A549 (cell line): ENCODE results near the gene APBB2. TPM values are rescaled to one million over a fixed set of nuclear protein-coding genes. Genes with fewer than 3 reads are reported as not detected.
A peak's percentile ranks its signal among the peaks of the same experiment; 100 is the strongest.

Source experiments
- ATAC-seq, 2 experiments: fragments of 200-7000 bp in 1 of 2; fragments of >200 bp in 1 of 2; cut with Nextera tagmentation in 1 of 2; cut with Tn5 transposase in 1 of 2; 3 replicates each; pipeline versions ENCODE4 v1.8.0 to v1.9.1; 2018 to 2020; ENCODE audit warnings: mild to moderate bottlenecking in 1 of 2, moderate library complexity in 1 of 2
- CTCF ChIA-PET: fragments of 300-600 bp; sonication (Branson Sonifier 250); formaldehyde crosslinking; extraction: SDS; loops from one replicate; lab custom pipeline; 2021; ENCODE audit warnings: antibody characterized with exemption, inconsistent platforms; lab: Yijun Ruan, JAX
- POLR2A ChIA-PET: fragments of 350-600 bp; formaldehyde crosslinking; extraction: SDS; loops from one replicate; lab custom pipeline; 2021; ENCODE audit warnings: antibody characterized with exemption, inconsistent platforms; lab: Yijun Ruan, JAX
- DNase-seq, 2 experiments: peaks; one replicate each; pipeline versions ENCODE4 v3.0.0 to v3.0.0-alpha.2; 2011 to 2016; ENCODE audit warnings: low read depth in 1 of 2, low spot score in 1 of 2
- FAIRE-seq: peaks from 2 replicates; lab custom pipeline; 2011; peaks lifted over from hg19 to GRCh38; lab: Jason Lieb, UNC
- H3K27ac ChIP-seq, 2 experiments: fragments of >200 bp; sonication (Bioruptor Twin); formaldehyde crosslinking; 3 replicates each; pipeline ENCODE4 v1.5.1; 2016 to 2017
- H3K4me1 ChIP-seq: fragments of >200 bp; sonication (Bioruptor Twin); formaldehyde crosslinking; 3 replicates; pipeline ENCODE4 v1.6.1; 2016
- H3K4me2 ChIP-seq: fragments of >200 bp; sonication (Bioruptor Twin); formaldehyde crosslinking; 3 replicates; pipeline ENCODE4 v1.6.1; 2016
- H3K4me3 ChIP-seq: fragments of >200 bp; sonication (Bioruptor Twin); formaldehyde crosslinking; 3 replicates; pipeline ENCODE4 v1.5.1; 2016
- H3K9me3 ChIP-seq: fragments of >200 bp; sonication (Bioruptor Twin); formaldehyde crosslinking; 3 replicates; pipeline ENCODE4 v1.6.1; 2016
- BHLHE40 ChIP-seq: IDR thresholded peaks from 2 replicates; pipeline ENCODE4 v1.6.1; 2012; ENCODE audit warnings: low read depth, low read length, inconsistent platforms
- CHD2 ChIP-seq: fragments of 150-350 bp; IDR thresholded peaks from 2 replicates; pipeline ENCODE4 v1.6.1; 2014; ENCODE audit warnings: low read length; ENCODE audit not compliant: partially characterized antibody
- EHF ChIP-seq: fragments of 250-450 bp; sonication (Bioruptor Pico); IDR thresholded peaks from 2 replicates; pipeline ENCODE4 v1.5.0; 2020; ENCODE audit warnings: mild to moderate bottlenecking
- FOSB ChIP-seq: fragments of 250-450 bp; sonication (Bioruptor Pico); IDR thresholded peaks from 2 replicates; pipeline ENCODE4 v1.5.0; 2020; ENCODE audit warnings: mild to moderate bottlenecking, moderate library complexity
- FOXS1 ChIP-seq: fragments of 250-450 bp; sonication (Bioruptor Pico); IDR thresholded peaks from 2 replicates; pipeline ENCODE4 v1.5.0; 2020; ENCODE audit warnings: mild to moderate bottlenecking, moderate library complexity
- HDAC2 ChIP-seq: fragments of 200-600 bp; sonication (generic); IDR thresholded peaks from 2 replicates; pipeline ENCODE4 v1.6.1; 2016
- HES2 ChIP-seq: fragments of >200 bp; sonication (Bioruptor Twin); formaldehyde crosslinking; IDR thresholded peaks from 2 replicates; pipeline ENCODE4 v1.6.1; 2016
- HEYL ChIP-seq: fragments of 250-450 bp; sonication (Bioruptor Pico); IDR thresholded peaks from 2 replicates; pipeline ENCODE4 v1.8.0; 2021; ENCODE audit warnings: mild to moderate bottlenecking, moderate library complexity
- HOXB13 ChIP-seq: fragments of 250-450 bp; sonication (Bioruptor Pico); IDR thresholded peaks from 2 replicates; pipeline ENCODE4 v1.5.0; 2020; ENCODE audit warnings: low read depth, mild to moderate bottlenecking, moderate library complexity
- JUNB ChIP-seq: fragments of >200 bp; sonication (Bioruptor Twin); formaldehyde crosslinking; IDR thresholded peaks from 2 replicates; pipeline ENCODE4 v1.6.1; 2016
- KDM5A ChIP-seq: fragments of 200-600 bp; sonication (generic); IDR thresholded peaks from 2 replicates; pipeline ENCODE4 v1.6.1; 2016; ENCODE audit warnings: antibody characterized with exemption, mild to moderate bottlenecking
- MAZ ChIP-seq: fragments of 150-350 bp; IDR thresholded peaks from 2 replicates; pipeline ENCODE4 v1.6.1; 2014; ENCODE audit warnings: antibody characterized with exemption, low read depth, low read length, borderline replicate concordance
- MYC ChIP-seq: IDR thresholded peaks from 2 replicates; pipeline ENCODE4 v1.6.1; 2012; ENCODE audit warnings: mild to moderate bottlenecking, inconsistent platforms, low read length, improper control_type of control experiment, borderline replicate concordance
- NR3C1 ChIP-seq: fragments of >200 bp; sonication (Bioruptor Twin); formaldehyde crosslinking; IDR thresholded peaks from 3 replicates; pipeline ENCODE4 v1.6.1; 2017
- PHF8 ChIP-seq: fragments of 200-600 bp; sonication (generic); IDR thresholded peaks from 2 replicates; pipeline ENCODE4 v1.6.1; 2016; ENCODE audit warnings: low read depth, mild to moderate bottlenecking, antibody characterized with exemption, moderate library complexity, borderline replicate concordance
- RCOR1 ChIP-seq: fragments of 150-350 bp; IDR thresholded peaks from 2 replicates; pipeline ENCODE4 v1.6.1; 2014; ENCODE audit warnings: antibody characterized with exemption, low read length, low read depth
- RFX5 ChIP-seq: fragments of 450-650 bp; IDR thresholded peaks from 2 replicates; pipeline ENCODE4 v1.7.1; 2014; ENCODE audit warnings: antibody characterized with exemption, mild to moderate bottlenecking, moderate library complexity
- SMC3 ChIP-seq: fragments of >200 bp; sonication (Bioruptor Twin); formaldehyde crosslinking; IDR thresholded peaks from 3 replicates; pipeline ENCODE4 v1.6.1; 2018; ENCODE audit warnings: inconsistent platforms
- TFCP2L1 ChIP-seq: fragments of 250-450 bp; sonication (Bioruptor Pico); IDR thresholded peaks from 2 replicates; pipeline ENCODE4 v1.5.0; 2021; ENCODE audit warnings: mild to moderate bottlenecking
- TP53 ChIP-seq: fragments of 250-450 bp; sonication (Bioruptor Pico); IDR thresholded peaks from 2 replicates; pipeline ENCODE4 v1.5.0; 2021; ENCODE audit warnings: mild to moderate bottlenecking, moderate library complexity
- USF2 ChIP-seq: fragments of 450-650 bp; IDR thresholded peaks from 2 replicates; pipeline ENCODE4 v1.6.1; 2014; ENCODE audit warnings: antibody characterized with exemption
- ZC3H11A ChIP-seq: fragments of 450-650 bp; IDR thresholded peaks from 2 replicates; pipeline ENCODE4 v1.6.1; 2014; ENCODE audit warnings: antibody characterized with exemption, mild to moderate bottlenecking
- ZSCAN20 ChIP-seq: fragments of 250-450 bp; sonication (Bioruptor Pico); IDR thresholded peaks from 2 replicates; pipeline ENCODE4 v1.8.0; 2022; ENCODE audit warnings: mild to moderate bottlenecking, moderate library complexity
- WGBS: methylation state at CpG from one replicate; pipeline ENCODE4 v1.1.6; 2017; ENCODE audit errors: missing lambda C conversion rate; 5-methylcytosine and 5-hydroxymethylcytosine counted together
- polyA plus RNA-seq, 4 experiments: library from polyadenylated mRNA; depleted of rRNA in 3 of 4; stranded (reverse); fragments of >200 nt; fragmentation: RNase III in 1 of 4; extraction: RNeasy Plus Mini Kit Qiagen cat#74134 plus additional on column Dnase treatment in 1 of 4; gene quantifications; 2 replicates in 3 of 4; 3 replicates in 1 of 4; pipeline ENCODE4 v1.2.3, GENCODE V29; 2011 to 2017
- TF ChIP-seq, protein P1 (sequence below): IDR thresholded peaks from 2 replicates; pipeline ENCODE4 v1.6.1; 2012
- TF ChIP-seq, protein P2 (sequence below): fragments of 200-600 bp; sonication (generic); IDR thresholded peaks from 2 replicates; pipeline ENCODE4 v1.6.1; 2016; ENCODE audit warnings: antibody characterized with exemption, mild to moderate bottlenecking, moderate library complexity

APBB2 gene
- polyA plus RNA-seq, 2 of the 4 experiments (the other 2 are of a cell fraction), result 8.3 to 31.9 TPM

- DNase-seq (peak; percentile 15 to 37), FAIRE-seq (no peak), ATAC-seq (peak; percentile 37 to 51; a peak in 5 of 6 replicates)
- peak overlapping the region; percentile 99 for H3K4me3 ChIP-seq
- no peaks in the 10 kb centered on the region for H3K9me3 ChIP-seq
- 7% methylated on average over 13 of the region's 13 CpGs for WGBS
- peaks cover 33% of the 10 kb centered on the region for H3K4me1 ChIP-seq
- POLR2A ChIA-PET, result interaction anchor here (0.5 to 4.7 kb wide), 20 partner anchors 8 to 419 kb away, joined by 3 to 72 read pairs (median 4); partner anchors contain the start of gene APBB2
- peak overlapping the region; percentile 93 for H3K4me2 ChIP-seq
- CTCF ChIA-PET, result interaction anchor here (1.3 to 1.7 kb wide), 2 partner anchors 12 to 348 kb away, joined by 4 read pairs; no protein-coding TSS in a partner anchor
- TF ChIP-seq RCOR1 (no peak), MAZ (no peak), EHF (CRISPR knock-in tag) (no peak), HEYL (CRISPR knock-in tag) (no peak), TFCP2L1 (no peak), JUNB (no peak), HES2 (no peak), ZC3H11A (no peak), PHF8 (no peak), TP53 (CRISPR knock-in tag) (no peak), FOSB (CRISPR knock-in tag) (no peak), BHLHE40 (no peak), CHD2 (no peak), USF2 (no peak), ZSCAN20 (no peak), FOXS1 (CRISPR knock-in tag) (no peak)
- TF ChIP-seq, protein P1, sequence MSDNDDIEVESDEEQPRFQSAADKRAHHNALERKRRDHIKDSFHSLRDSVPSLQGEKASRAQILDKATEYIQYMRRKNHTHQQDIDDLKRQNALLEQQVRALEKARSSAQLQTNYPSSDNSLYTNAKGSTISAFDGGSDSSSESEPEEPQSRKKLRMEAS, result no peak
- peak overlapping the region; percentile 99 for H3K27ac ChIP-seq
These were observed 41.9 kb upstream of the APBB2 start for GRCh38 chr4:41256131-41256739.

- FAIRE-seq, result no peak
- WGBS, result 100% methylated on average over 1 of the region's 1 CpG
- Histone ChIP-seq H3K9me3 (no peaks in the 10 kb centered on the region), H3K4me2 (no peak overlapping the region), H3K4me3 (no peak overlapping the region), H3K4me1 (no peaks in the 10 kb centered on the region), H3K27ac (no peak overlapping the region)
- TF ChIP-seq RFX5 (no peak), NR3C1 (no peak), MYC (no peak), HOXB13 (CRISPR knock-in tag) (no peak), SMC3 (no peak), HDAC2 (no peak), PHF8 (no peak), KDM5A (no peak)
- TF ChIP-seq, protein P1, result no peak
- TF ChIP-seq, protein P2, sequence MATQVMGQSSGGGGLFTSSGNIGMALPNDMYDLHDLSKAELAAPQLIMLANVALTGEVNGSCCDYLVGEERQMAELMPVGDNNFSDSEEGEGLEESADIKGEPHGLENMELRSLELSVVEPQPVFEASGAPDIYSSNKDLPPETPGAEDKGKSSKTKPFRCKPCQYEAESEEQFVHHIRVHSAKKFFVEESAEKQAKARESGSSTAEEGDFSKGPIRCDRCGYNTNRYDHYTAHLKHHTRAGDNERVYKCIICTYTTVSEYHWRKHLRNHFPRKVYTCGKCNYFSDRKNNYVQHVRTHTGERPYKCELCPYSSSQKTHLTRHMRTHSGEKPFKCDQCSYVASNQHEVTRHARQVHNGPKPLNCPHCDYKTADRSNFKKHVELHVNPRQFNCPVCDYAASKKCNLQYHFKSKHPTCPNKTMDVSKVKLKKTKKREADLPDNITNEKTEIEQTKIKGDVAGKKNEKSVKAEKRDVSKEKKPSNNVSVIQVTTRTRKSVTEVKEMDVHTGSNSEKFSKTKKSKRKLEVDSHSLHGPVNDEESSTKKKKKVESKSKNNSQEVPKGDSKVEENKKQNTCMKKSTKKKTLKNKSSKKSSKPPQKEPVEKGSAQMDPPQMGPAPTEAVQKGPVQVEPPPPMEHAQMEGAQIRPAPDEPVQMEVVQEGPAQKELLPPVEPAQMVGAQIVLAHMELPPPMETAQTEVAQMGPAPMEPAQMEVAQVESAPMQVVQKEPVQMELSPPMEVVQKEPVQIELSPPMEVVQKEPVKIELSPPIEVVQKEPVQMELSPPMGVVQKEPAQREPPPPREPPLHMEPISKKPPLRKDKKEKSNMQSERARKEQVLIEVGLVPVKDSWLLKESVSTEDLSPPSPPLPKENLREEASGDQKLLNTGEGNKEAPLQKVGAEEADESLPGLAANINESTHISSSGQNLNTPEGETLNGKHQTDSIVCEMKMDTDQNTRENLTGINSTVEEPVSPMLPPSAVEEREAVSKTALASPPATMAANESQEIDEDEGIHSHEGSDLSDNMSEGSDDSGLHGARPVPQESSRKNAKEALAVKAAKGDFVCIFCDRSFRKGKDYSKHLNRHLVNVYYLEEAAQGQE, result no peak
- CTCF ChIA-PET, result no interaction called here
- no peak for ATAC-seq
- no peak for DNase-seq
- POLR2A ChIA-PET, result interaction anchor here (1.6 to 3.7 kb wide), 2 partner anchors 11 to 13 kb away, joined by 3 to 22 read pairs; partner anchors contain the start of gene UCHL1
These were observed 31.6 kb upstream of the APBB2 start for GRCh38 chr4:41245983-41246382.
